ENCODE results near the gene CDC73. TPM values are rescaled to one million over a fixed set of nuclear protein-coding genes. Genes with fewer than 3 reads are reported as not detected.

The CDC73 gene
- total RNA-seq, 1 experiment from 2014 or later = 78.2 TPM

DNA sequence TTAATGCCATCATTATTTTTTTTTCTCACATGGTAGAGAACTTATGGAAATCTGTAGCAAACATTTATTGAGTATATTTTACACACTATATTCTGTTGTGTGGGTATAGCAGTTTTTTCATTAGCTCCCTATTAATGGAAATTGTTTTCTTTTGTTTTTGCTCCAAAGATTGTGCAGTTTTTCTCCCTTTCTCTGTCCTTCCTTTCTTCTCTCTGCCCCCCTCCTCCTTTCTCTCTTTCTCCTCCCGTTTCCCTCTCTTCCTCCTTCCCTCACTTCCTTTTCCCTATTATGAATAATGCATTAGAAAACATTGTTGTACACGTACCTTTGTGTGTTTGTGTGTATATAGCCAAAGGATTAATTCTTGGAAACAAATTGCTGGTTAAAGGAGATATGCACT is 20.6 kb downstream of the CDC73 start:
- no TSS peak for BruUV-seq (replicated peaks)
- POLR2A ChIA-PET = interaction anchor here (0.6 kb wide), 1 partner anchor 35 kb away, joined by 4 read pairs; no protein-coding TSS in a partner anchor

DNA sequence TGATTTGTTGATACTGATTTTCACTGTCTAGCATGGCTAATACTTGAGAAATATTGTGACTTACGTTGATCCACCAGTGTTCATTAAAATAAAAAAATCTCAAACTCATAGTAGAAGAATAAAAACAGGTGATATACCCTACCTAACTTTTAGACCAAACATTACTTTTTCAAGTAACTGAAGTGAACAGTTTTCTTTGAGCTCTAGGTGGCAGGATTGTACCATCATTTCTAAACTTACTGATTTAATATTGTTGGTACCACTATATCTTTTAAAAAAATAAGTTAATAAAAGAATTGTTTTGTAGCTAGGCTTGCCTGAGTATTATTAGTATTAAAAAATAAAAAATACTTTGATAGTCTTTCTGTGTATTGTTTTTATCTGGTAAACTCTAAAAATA is 21.5 kb downstream of the CDC73 start:
- TF ChIP-seq POLR2AphosphoS5 (IDR thresholded peaks at IDR 0.05; ENCODE audit: low read depth, low read length) (no peak), TCF7L2 (IDR thresholded peaks at IDR 0.05; ENCODE audit: low read depth, low read length) (no peak), SIN3A (IDR thresholded peaks at IDR 0.05; ENCODE audit: borderline replicate concordance, insufficient read depth, low read depth, low read length) (no peak)
- TF ChIP-seq, protein P1, sequence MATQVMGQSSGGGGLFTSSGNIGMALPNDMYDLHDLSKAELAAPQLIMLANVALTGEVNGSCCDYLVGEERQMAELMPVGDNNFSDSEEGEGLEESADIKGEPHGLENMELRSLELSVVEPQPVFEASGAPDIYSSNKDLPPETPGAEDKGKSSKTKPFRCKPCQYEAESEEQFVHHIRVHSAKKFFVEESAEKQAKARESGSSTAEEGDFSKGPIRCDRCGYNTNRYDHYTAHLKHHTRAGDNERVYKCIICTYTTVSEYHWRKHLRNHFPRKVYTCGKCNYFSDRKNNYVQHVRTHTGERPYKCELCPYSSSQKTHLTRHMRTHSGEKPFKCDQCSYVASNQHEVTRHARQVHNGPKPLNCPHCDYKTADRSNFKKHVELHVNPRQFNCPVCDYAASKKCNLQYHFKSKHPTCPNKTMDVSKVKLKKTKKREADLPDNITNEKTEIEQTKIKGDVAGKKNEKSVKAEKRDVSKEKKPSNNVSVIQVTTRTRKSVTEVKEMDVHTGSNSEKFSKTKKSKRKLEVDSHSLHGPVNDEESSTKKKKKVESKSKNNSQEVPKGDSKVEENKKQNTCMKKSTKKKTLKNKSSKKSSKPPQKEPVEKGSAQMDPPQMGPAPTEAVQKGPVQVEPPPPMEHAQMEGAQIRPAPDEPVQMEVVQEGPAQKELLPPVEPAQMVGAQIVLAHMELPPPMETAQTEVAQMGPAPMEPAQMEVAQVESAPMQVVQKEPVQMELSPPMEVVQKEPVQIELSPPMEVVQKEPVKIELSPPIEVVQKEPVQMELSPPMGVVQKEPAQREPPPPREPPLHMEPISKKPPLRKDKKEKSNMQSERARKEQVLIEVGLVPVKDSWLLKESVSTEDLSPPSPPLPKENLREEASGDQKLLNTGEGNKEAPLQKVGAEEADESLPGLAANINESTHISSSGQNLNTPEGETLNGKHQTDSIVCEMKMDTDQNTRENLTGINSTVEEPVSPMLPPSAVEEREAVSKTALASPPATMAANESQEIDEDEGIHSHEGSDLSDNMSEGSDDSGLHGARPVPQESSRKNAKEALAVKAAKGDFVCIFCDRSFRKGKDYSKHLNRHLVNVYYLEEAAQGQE (IDR thresholded peaks at IDR 0.05; ENCODE audit: insufficient read depth in 1 of 2, low read depth in 2 of 2, low read length in 1 of 2) = no peak
- TF ChIP-seq, protein P2, sequence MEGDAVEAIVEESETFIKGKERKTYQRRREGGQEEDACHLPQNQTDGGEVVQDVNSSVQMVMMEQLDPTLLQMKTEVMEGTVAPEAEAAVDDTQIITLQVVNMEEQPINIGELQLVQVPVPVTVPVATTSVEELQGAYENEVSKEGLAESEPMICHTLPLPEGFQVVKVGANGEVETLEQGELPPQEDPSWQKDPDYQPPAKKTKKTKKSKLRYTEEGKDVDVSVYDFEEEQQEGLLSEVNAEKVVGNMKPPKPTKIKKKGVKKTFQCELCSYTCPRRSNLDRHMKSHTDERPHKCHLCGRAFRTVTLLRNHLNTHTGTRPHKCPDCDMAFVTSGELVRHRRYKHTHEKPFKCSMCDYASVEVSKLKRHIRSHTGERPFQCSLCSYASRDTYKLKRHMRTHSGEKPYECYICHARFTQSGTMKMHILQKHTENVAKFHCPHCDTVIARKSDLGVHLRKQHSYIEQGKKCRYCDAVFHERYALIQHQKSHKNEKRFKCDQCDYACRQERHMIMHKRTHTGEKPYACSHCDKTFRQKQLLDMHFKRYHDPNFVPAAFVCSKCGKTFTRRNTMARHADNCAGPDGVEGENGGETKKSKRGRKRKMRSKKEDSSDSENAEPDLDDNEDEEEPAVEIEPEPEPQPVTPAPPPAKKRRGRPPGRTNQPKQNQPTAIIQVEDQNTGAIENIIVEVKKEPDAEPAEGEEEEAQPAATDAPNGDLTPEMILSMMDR (IDR thresholded peaks at IDR 0.05) = peak; percentile 27; the same call in 1 of the 2 replicates
- H3K9me3 ChIP-seq (ENCODE audit: control insufficient read depth, insufficient read depth, low read depth, low read length) = no peaks in the 10 kb centered on the region
- ATAC-seq (no peak), DNase-seq (ENCODE audit: low read depth, low spot score) (no peak)
- ChIA-PET CTCF (interaction anchor here (1.2 kb wide), 1 partner anchor 17 kb away, joined by 3 read pairs; no protein-coding TSS in a partner anchor), POLR2A (no interaction called here)
- intact Hi-C loops (cut with micrococcal nuclease; ENCODE audit: unreplicated experiment) (no loop called here), in situ Hi-C loops (cut with HindIII; ENCODE audit: low pct_unique_long_range_greater_than_20kb, low sequenced_read_pairs) (no loop called here)
- H3K27ac ChIP-seq (ENCODE audit: low read length) = no peak overlapping the region
- H3K36me3 ChIP-seq (ENCODE audit: control insufficient read depth, insufficient read depth, low read length) = peaks cover 48% of the 10 kb centered on the region
- H3K27me3 ChIP-seq (ENCODE audit: control insufficient read depth, insufficient read depth, low read length) = no peaks in the 10 kb centered on the region
- BruUV-seq (replicated peaks) = no TSS peak
- no peak overlapping the region for H3K4me3 ChIP-seq (ENCODE audit: low read depth in 2 of 2, low read length in 2 of 2)
- no peaks in the 10 kb centered on the region for H3K4me1 ChIP-seq (ENCODE audit: control insufficient read depth, insufficient read depth, low read length)

More for the DNA sequence above, 20.6 kb downstream of the CDC73 start:
- Histone ChIP-seq H3K27ac (ENCODE audit: low read length) (no peak overlapping the region), H3K9me3 (ENCODE audit: control insufficient read depth, insufficient read depth, low read depth, low read length) (no peaks in the 10 kb centered on the region), H3K4me1 (ENCODE audit: control insufficient read depth, insufficient read depth, low read length) (no peaks in the 10 kb centered on the region), H3K4me3 (ENCODE audit: low read depth in 2 of 2, low read length in 2 of 2) (no peak overlapping the region), H3K36me3 (ENCODE audit: control insufficient read depth, insufficient read depth, low read length) (peaks cover 46% of the 10 kb centered on the region), H3K27me3 (ENCODE audit: control insufficient read depth, insufficient read depth, low read length) (no peaks in the 10 kb centered on the region)
- CTCF ChIA-PET = no interaction called here
- TF ChIP-seq, protein P1 (IDR thresholded peaks at IDR 0.05; ENCODE audit: insufficient read depth in 1 of 2, low read depth in 2 of 2, low read length in 1 of 2) = no peak
- TF ChIP-seq TCF7L2 (IDR thresholded peaks at IDR 0.05; ENCODE audit: low read depth, low read length) (no peak), SIN3A (IDR thresholded peaks at IDR 0.05; ENCODE audit: borderline replicate concordance, insufficient read depth, low read depth, low read length) (no peak)
- DNase-seq (ENCODE audit: low read depth, low spot score) (no peak), ATAC-seq (no peak)
- intact Hi-C loops (cut with micrococcal nuclease; ENCODE audit: unreplicated experiment) = no loop called here
- in situ Hi-C loops (cut with HindIII; ENCODE audit: low pct_unique_long_range_greater_than_20kb, low sequenced_read_pairs) = no loop called here
